HFFc6 (cell line): ENCODE measurements around the gene MBOAT2. TPM values are rescaled to one million over a fixed set of nuclear protein-coding genes. Genes with fewer than 3 reads are reported as not detected.

Experiments used
- DNase-seq: peaks from one replicate; pipeline ENCODE4 v3.0.0-alpha.2; 2018
- H3K27ac Mint-ChIP-seq: 2 replicates; pipeline ENCODE4 v1.8.0; 2020; ENCODE audit warnings: mild to moderate bottlenecking, mixed read lengths
- H3K27me3 Mint-ChIP-seq: 2 replicates; pipeline ENCODE4 v1.8.0; 2021; ENCODE audit warnings: mild to moderate bottlenecking, moderate library complexity, mixed read lengths; ENCODE audit not compliant: insufficient read depth
- H3K36me3 Mint-ChIP-seq: 2 replicates; pipeline ENCODE4 v1.8.0; 2021; ENCODE audit warnings: low read depth, mixed read lengths
- H3K4me1 Mint-ChIP-seq: 2 replicates; pipeline ENCODE4 v1.8.0; 2020; ENCODE audit warnings: low read depth, mixed read lengths
- H3K4me3 Mint-ChIP-seq: 2 replicates; pipeline ENCODE4 v1.8.0; 2020; ENCODE audit warnings: mild to moderate bottlenecking, moderate library complexity, mixed read lengths
- H3K9me3 Mint-ChIP-seq: 2 replicates; pipeline ENCODE4 v1.8.0; 2020; ENCODE audit warnings: mild to moderate bottlenecking, mixed read lengths
- total RNA-seq, 6 experiments: library from RNA; stranded (reverse); fragmentation: NEBNext Ultra II Directional; extraction: Animal tissue kit (Norgen Biotek cat#: 25700); gene quantifications; 2 replicates in 1 of 6; 3 replicates in 5 of 6; pipeline ENCODE4 v1.2.3, GENCODE V29; 2021
- TF ChIP-seq, protein P1 (sequence below): fragments of 200-600 bp; sonication (generic); IDR thresholded peaks from 2 replicates; pipeline ENCODE4 v1.5.0; 2021; ENCODE audit warnings: antibody characterized with exemption, mild to moderate bottlenecking

Gene MBOAT2
- total RNA-seq, 6 experiments from 2014 or later, result 49.8 to 66.2 (median 55.7) TPM

DNA sequence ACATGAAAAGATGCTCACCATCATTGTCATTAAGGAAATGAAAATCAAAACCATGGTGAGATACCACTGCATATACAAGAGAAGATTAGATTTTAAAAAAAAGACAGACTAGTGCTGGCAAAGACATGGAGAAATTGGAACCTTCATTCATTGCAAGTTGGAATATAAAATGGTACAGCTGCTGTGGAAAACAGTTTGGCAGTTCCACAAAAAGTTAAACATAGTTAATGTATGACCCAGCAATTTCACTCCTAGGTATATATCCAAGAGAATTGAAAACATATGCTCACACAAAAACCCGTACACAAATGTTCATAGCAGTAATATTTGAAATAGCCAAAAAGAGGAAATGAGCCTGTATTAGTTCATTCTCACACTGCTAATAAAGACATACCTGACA is 33.7 kb upstream of the MBOAT2 start:
- peaks cover 24% of the 10 kb centered on the region for H3K36me3 Mint-ChIP-seq
- H3K27ac Mint-ChIP-seq, result no peak overlapping the region
- peaks cover 37% of the 10 kb centered on the region for H3K4me1 Mint-ChIP-seq
- H3K27me3 Mint-ChIP-seq, result peaks cover 11% of the 10 kb centered on the region
- DNase-seq, result no peak
- no peak overlapping the region for H3K4me3 Mint-ChIP-seq
- TF ChIP-seq, protein P1, sequence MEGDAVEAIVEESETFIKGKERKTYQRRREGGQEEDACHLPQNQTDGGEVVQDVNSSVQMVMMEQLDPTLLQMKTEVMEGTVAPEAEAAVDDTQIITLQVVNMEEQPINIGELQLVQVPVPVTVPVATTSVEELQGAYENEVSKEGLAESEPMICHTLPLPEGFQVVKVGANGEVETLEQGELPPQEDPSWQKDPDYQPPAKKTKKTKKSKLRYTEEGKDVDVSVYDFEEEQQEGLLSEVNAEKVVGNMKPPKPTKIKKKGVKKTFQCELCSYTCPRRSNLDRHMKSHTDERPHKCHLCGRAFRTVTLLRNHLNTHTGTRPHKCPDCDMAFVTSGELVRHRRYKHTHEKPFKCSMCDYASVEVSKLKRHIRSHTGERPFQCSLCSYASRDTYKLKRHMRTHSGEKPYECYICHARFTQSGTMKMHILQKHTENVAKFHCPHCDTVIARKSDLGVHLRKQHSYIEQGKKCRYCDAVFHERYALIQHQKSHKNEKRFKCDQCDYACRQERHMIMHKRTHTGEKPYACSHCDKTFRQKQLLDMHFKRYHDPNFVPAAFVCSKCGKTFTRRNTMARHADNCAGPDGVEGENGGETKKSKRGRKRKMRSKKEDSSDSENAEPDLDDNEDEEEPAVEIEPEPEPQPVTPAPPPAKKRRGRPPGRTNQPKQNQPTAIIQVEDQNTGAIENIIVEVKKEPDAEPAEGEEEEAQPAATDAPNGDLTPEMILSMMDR, result no peak
- H3K9me3 Mint-ChIP-seq, result peaks cover 14% of the 10 kb centered on the region

DNA sequence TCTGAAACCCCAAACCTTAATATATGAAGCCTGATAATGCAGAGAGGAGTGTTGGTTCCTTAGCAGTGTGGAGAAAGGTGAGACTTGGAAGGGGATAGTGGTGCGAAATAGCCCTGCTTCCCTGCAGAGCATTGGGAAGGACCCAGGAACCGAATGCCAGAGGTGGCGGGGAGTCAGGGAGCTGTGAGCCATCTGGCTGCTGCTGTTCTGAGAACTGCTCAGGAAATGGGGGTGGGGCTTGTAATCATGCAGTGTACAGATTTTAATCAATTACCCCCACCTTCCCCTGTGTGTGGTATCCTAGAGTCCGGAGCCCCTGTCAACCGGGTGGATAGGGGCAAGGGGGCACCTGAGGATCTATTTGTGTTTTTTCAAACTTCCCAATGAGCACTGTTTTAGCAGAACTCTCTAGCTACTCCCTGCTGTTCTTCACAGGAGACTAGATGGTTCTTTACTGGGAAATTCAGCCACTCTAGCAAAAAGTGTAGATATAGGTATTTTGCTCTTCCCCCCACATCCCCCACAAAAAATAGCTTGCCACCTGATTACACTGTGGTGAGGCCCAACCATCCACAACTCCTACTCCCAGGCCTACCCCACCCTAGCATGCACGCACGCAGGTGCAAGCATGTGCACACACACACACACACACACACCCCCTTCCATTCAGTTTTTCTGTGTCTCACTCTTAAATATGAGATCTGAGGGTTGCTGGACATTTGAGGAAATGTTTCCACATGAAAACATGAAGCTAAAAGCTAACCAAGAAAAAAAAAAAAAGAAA is 30.1 kb upstream of the MBOAT2 start:
- Mint-ChIP-seq H3K9me3 (peaks cover 8% of the 10 kb centered on the region), H3K27ac (no peak overlapping the region), H3K4me3 (no peak overlapping the region), H3K4me1 (peaks cover 53% of the 10 kb centered on the region), H3K27me3 (peaks cover 5% of the 10 kb centered on the region), H3K36me3 (peaks cover 7% of the 10 kb centered on the region)
- no peak for DNase-seq
- TF ChIP-seq, protein P1, result no peak

DNA sequence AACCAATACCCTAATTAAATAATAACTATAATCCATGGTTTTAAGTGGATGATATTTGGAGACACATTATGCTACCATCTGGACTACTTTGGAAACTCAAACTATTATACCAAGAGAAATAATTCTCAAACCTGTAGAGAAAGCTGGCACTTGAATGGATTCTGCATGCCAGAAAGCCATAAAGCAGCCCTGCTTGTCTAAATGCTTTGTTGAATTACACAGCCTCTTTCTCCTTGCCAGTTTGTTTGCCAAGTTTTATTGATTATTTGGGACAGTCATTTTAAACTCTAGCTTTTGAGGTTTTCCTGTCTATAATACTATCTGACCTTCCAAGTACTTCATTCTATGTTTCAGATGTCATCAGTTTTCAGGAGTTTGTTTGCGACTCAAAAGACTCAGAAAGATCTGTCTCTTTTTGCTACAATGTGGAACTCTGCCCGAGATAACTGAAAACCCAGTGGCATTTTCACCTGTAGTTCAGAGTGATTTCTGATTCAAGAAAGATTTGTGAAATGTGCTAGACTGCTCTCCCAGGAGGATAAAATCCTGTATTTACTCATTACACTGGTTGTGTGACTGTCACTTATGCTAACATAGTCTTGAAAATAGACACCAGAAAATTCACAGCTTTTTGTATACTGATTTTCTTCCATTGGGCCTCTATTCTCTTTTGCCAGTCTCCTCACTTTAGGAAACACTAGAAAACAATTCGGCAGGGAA is 29.2 kb upstream of the MBOAT2 start:
- Mint-ChIP-seq H3K9me3 (peaks cover under 1% of the 10 kb centered on the region), H3K4me3 (no peak overlapping the region), H3K27me3 (peaks cover 5% of the 10 kb centered on the region), H3K4me1 (peaks cover 52% of the 10 kb centered on the region), H3K27ac (no peak overlapping the region), H3K36me3 (peaks cover under 1% of the 10 kb centered on the region)
- no peak for DNase-seq
- TF ChIP-seq, protein P1, result no peak

DNA sequence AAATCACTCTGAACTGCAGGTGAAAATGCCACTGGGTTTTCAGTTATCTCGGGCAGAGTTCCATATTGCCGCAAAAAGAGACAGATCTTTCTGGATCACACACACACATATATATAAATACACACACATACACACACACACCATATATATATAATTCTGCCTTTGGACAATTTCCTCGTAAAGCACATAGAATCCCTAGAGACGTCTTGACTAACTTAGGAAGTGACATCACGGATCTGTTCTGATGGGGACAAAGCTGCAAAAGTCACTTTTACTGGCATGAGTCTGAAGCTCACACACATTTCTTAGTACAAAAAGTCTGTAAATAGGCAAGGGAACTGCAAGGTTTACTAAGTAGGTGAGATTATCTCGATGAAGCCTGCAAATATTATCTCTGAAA is 28.6 kb upstream of the MBOAT2 start:
- H3K27ac Mint-ChIP-seq, result no peak overlapping the region
- TF ChIP-seq, protein P1, result no peak
- peaks cover 46% of the 10 kb centered on the region for H3K4me1 Mint-ChIP-seq
- no peak overlapping the region for H3K4me3 Mint-ChIP-seq
- H3K9me3 Mint-ChIP-seq, result no peaks in the 10 kb centered on the region
- DNase-seq, result no peak
- H3K27me3 Mint-ChIP-seq, result peaks cover 5% of the 10 kb centered on the region
- no peaks in the 10 kb centered on the region for H3K36me3 Mint-ChIP-seq

DNA sequence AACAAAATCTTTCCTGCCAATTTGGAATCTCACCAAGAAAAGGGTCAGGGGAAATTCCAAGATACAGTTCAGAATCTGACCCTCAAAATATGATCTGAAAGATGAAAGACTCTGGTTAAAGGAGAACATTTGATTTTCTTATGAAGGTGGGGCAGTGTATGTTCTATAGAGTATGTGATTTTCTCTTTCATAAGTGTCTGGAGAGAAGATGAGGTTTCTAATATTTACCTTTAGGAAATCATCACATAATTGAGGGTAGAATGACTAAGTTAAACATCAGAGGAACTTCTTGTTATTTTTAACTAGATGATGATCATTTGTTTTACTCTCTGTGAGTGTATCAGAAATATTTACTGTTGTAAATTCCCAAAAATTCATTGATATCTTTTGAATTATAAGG is 27.8 kb upstream of the MBOAT2 start:
- DNase-seq, result no peak
- H3K4me1 Mint-ChIP-seq, result peaks cover 41% of the 10 kb centered on the region
- TF ChIP-seq, protein P1, result no peak

More for the DNA sequence above, 27.8 kb upstream of the MBOAT2 start:
- H3K27me3 Mint-ChIP-seq, result peaks cover 5% of the 10 kb centered on the region
- H3K27ac Mint-ChIP-seq, result no peak overlapping the region
- H3K9me3 Mint-ChIP-seq, result no peaks in the 10 kb centered on the region
- H3K36me3 Mint-ChIP-seq, result no peaks in the 10 kb centered on the region
- H3K4me3 Mint-ChIP-seq, result peak overlapping the region; percentile 8
